ENCODE measurements around the gene ATRNL1. TPM values are rescaled to one million over a fixed set of nuclear protein-coding genes. Genes with fewer than 3 reads are reported as not detected.

Gene ATRNL1
- total RNA-seq, 4 donors from 2014 or later, result 4.4 to 18.4 (median 14.4) TPM

GRCh38 chr10:115866691-115867090, 773.5 kb downstream of the ATRNL1 start:
- H3K27ac ChIP-seq, result no peak overlapping the region
- DNase-seq, result no peak
- TF ChIP-seq EP300 (IDR thresholded peaks at IDR 0.05; ENCODE audit: low read depth) (no peak), CTCF (IDR thresholded peaks at IDR 0.05) (no peak), POLR2A (IDR thresholded peaks at IDR 0.05) (no peak), POLR2AphosphoS5 (IDR thresholded peaks at IDR 0.05) (no peak)
- WGBS, 2 donors (ENCODE audit: low coverage in 1 of 2), result 85 to 96% methylated on average over 4 of the region's 4 CpGs
- H3K27me3 ChIP-seq, result no peaks in the 10 kb centered on the region
- no peaks in the 10 kb centered on the region for H3K9me3 ChIP-seq
- no peaks in the 10 kb centered on the region for H3K4me1 ChIP-seq
- intact Hi-C loops (cut with DNase I; ENCODE audit: low total_unique reads), result no loop called here
- H3K36me3 ChIP-seq, result no peaks in the 10 kb centered on the region
- in situ Hi-C loops (cut with MboI; ENCODE audit: low pct_ligation_motif_present in 1 of 4, low pct_unique_long_range_greater_than_20kb in 1 of 4, low sequenced_read_pairs in 3 of 4), result no loop called here
- no peak overlapping the region for H3K4me3 ChIP-seq

- H3K4me3 ChIP-seq, result no peak overlapping the region
- intact Hi-C loops (cut with DNase I; ENCODE audit: low total_unique reads) (no loop called here), in situ Hi-C loops (cut with MboI; ENCODE audit: low pct_ligation_motif_present in 1 of 4, low pct_unique_long_range_greater_than_20kb in 1 of 4, low sequenced_read_pairs in 3 of 4) (no loop called here)
- WGBS, 2 donors (ENCODE audit: low coverage in 1 of 2), result 51 to 63% methylated on average over 2 of the region's 2 CpGs
- DNase-seq, result no peak
- no peaks in the 10 kb centered on the region for H3K27me3 ChIP-seq
- H3K27ac ChIP-seq, result no peak overlapping the region
- no peaks in the 10 kb centered on the region for H3K36me3 ChIP-seq
- H3K9me3 ChIP-seq, result no peaks in the 10 kb centered on the region
- TF ChIP-seq POLR2AphosphoS5 (IDR thresholded peaks at IDR 0.05), result no peak
- TF ChIP-seq POLR2A (IDR thresholded peaks at IDR 0.05), result no peak
- no peak for TF ChIP-seq CTCF (IDR thresholded peaks at IDR 0.05)
- no peak for TF ChIP-seq EP300 (IDR thresholded peaks at IDR 0.05; ENCODE audit: low read depth)
- H3K4me1 ChIP-seq, result no peaks in the 10 kb centered on the region
These were observed 774.1 kb downstream of the ATRNL1 start for GRCh38 chr10:115867305-115867704.

- 87% methylated on average over 1 of the region's 1 CpG; no CpG with 5 or more reads in 1 of the 2 donors for WGBS, 2 donors (ENCODE audit: low coverage in 1 of 2)
- Histone ChIP-seq H3K4me1 (no peaks in the 10 kb centered on the region), H3K4me3 (no peak overlapping the region), H3K36me3 (no peaks in the 10 kb centered on the region), H3K27ac (no peak overlapping the region), H3K9me3 (no peaks in the 10 kb centered on the region), H3K27me3 (no peaks in the 10 kb centered on the region)
- intact Hi-C loops (cut with DNase I; ENCODE audit: low total_unique reads) (no loop called here), in situ Hi-C loops (cut with MboI; ENCODE audit: low pct_ligation_motif_present in 1 of 4, low pct_unique_long_range_greater_than_20kb in 1 of 4, low sequenced_read_pairs in 3 of 4) (no loop called here)
- no peak for DNase-seq
- TF ChIP-seq POLR2AphosphoS5 (IDR thresholded peaks at IDR 0.05) (no peak), CTCF (IDR thresholded peaks at IDR 0.05) (no peak), POLR2A (IDR thresholded peaks at IDR 0.05) (no peak), EP300 (IDR thresholded peaks at IDR 0.05; ENCODE audit: low read depth) (no peak)
These were observed 778.7 kb downstream of the ATRNL1 start for GRCh38 chr10:115871855-115872254.

GRCh38 chr10:115875172-115875571, 782.0 kb downstream of the ATRNL1 start:
- DNase-seq, result no peak
- in situ Hi-C loops (cut with MboI; ENCODE audit: low pct_ligation_motif_present in 1 of 4, low pct_unique_long_range_greater_than_20kb in 1 of 4, low sequenced_read_pairs in 3 of 4) (no loop called here), intact Hi-C loops (cut with DNase I; ENCODE audit: low total_unique reads) (no loop called here)
- TF ChIP-seq EP300 (IDR thresholded peaks at IDR 0.05; ENCODE audit: low read depth) (no peak), CTCF (IDR thresholded peaks at IDR 0.05) (no peak), POLR2AphosphoS5 (IDR thresholded peaks at IDR 0.05) (no peak), POLR2A (IDR thresholded peaks at IDR 0.05) (no peak)
- H3K4me3 ChIP-seq, result no peak overlapping the region
- H3K27ac ChIP-seq, result no peak overlapping the region
- H3K9me3 ChIP-seq, result no peaks in the 10 kb centered on the region
- H3K4me1 ChIP-seq, result no peaks in the 10 kb centered on the region
- no peaks in the 10 kb centered on the region for H3K27me3 ChIP-seq
- WGBS, 2 donors (ENCODE audit: low coverage in 1 of 2), result 75 to 84% methylated on average over 2 of the region's 2 CpGs
- H3K36me3 ChIP-seq, result no peaks in the 10 kb centered on the region
